Measurements from ENCODE around the gene ARL8B. TPM values are rescaled to one million over a fixed set of nuclear protein-coding genes. Genes with fewer than 3 reads are reported as not detected.

Gene ARL8B
- total RNA-seq (ENCODE audit: low replicate concordance) = 46.4 and 73.0 TPM in 2 replicates

DNA sequence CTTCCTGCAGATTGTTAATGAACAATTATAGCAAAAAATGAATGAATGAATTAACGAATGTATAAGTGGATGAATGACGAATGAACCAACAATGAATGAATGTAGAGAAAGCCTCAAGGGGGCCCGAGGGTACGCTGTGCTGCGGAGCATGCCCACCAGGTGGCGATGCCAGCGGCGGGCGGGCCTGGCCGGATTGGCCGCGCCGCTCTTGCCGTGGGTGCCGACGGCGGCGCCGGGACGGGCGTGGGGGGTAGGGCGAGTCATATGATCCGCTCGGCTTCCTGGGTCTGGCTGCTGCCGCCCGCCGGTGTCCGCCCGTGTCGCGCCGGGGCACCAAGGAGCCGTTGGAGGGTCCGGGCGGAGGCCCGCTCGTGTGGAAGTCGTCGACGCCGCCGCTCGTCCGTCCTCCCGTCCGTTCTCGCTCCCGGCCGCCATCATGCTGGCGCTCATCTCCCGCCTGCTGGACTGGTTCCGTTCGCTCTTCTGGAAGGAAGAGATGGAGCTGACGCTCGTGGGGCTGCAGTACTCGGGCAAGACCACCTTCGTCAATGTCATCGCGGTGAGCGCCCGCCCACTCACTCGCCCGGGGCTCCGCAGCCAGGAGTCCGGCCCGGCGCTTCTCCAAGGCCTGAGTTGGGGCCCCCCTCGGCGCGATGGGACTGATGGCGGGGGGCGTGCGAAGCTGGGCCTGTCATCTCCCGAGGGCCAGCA lies at the start of gene ARL8B:
Gene ARL8B, plus strand, starts transcription at position 263 of the 711 bp plus-strand sequence. Its CDS starts 174 bp downstream, at position 437.

GRCh38 chr3:5187156-5187919 lies 65.2 kb downstream of the ARL8B start, which contains the start of gene EDEM1:
TSS of gene EDEM1 (plus strand) at chr3:5187707. CDS start at chr3:5187806, 99 bp downstream.

Other genes with a start within 250 kb of the ARL8B start
- 8.7 and 51.5 TPM in 2 replicates for gene BHLHE40, start 142.9 kb upstream of the ARL8B start, total RNA-seq (ENCODE audit: low replicate concordance)
- gene EDEM1, start 65.4 kb downstream of the ARL8B start, total RNA-seq (ENCODE audit: low replicate concordance) = 9.2 and 17.4 TPM in 2 replicates

All from smooth muscle cell of the coronary artery (primary cell).